Fibroblast of lung (primary cell): Measurements from ENCODE around the gene BRAF.

Source experiments
- CTCF ChIP-seq, 2 donors: IDR thresholded peaks in 1 of 2; conservative IDR thresholded peaks in 1 of 2; 1 replicate in 1 of 2; 2 replicates in 1 of 2; pipeline ENCODE4 v1.5.1; 2011 to 2012; ENCODE audit warnings: low read length in 2 of 2, control low read depth in 1 of 2, inconsistent platforms in 1 of 2, low read depth in 1 of 2, mild to moderate bottlenecking in 1 of 2
- EZH2 ChIP-seq: IDR thresholded peaks from 2 replicates; pipeline ENCODE4 v1.5.1; 2012; ENCODE audit warnings: low read length, control low read depth, mild to moderate bottlenecking; ENCODE audit errors: missing control alignments

- TF ChIP-seq CTCF (conservative IDR thresholded peaks at IDR 0.05 in 1 of 2, IDR thresholded peaks at IDR 0.05 in 1 of 2; ENCODE audit: low read depth in 1 of 2, low read length in 2 of 2) (no peak), EZH2 (no peak)
Observed at GRCh38 chr7:140697447-140698143, 227.1 kb downstream of the BRAF start.
